B cell (primary cell): ENCODE data around the gene HEXD.

Experiments used
- EZH2 ChIP-seq: IDR thresholded peaks from 2 replicates; pipeline ENCODE4 v1.6.1; 2012; ENCODE audit warnings: borderline replicate concordance, low read depth, mild to moderate bottlenecking, moderate library complexity, low read length; ENCODE audit not compliant: insufficient read depth, poor library complexity, severe bottlenecking
- TF ChIP-seq, protein P1 (sequence below): fragments of 200-600 bp; IDR thresholded peaks from one replicate; pipeline ENCODE4 v1.8.0; 2022; ENCODE audit warnings: antibody characterized with exemption, mild to moderate bottlenecking

DNA sequence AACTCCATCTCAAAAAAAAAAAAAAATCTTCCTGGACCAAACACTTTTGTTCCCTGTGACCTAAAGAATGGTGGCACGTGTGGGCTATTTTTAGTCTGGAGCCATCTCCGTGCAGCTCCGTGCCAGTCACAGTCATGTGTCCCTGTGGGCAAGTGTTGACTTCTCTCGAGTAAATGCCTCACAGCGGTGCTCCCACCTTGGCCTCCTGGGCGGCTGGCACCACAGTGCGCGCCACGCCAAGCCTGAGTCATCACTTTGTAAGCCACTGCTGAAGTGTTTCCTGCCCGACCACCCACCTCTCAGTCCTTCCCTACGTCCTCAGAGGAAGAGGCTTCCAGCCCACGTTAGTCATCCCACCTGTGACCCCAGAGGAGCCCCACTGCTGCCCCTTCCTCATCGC lies 10.9 kb upstream of the HEXD start:
- TF ChIP-seq, protein P1, sequence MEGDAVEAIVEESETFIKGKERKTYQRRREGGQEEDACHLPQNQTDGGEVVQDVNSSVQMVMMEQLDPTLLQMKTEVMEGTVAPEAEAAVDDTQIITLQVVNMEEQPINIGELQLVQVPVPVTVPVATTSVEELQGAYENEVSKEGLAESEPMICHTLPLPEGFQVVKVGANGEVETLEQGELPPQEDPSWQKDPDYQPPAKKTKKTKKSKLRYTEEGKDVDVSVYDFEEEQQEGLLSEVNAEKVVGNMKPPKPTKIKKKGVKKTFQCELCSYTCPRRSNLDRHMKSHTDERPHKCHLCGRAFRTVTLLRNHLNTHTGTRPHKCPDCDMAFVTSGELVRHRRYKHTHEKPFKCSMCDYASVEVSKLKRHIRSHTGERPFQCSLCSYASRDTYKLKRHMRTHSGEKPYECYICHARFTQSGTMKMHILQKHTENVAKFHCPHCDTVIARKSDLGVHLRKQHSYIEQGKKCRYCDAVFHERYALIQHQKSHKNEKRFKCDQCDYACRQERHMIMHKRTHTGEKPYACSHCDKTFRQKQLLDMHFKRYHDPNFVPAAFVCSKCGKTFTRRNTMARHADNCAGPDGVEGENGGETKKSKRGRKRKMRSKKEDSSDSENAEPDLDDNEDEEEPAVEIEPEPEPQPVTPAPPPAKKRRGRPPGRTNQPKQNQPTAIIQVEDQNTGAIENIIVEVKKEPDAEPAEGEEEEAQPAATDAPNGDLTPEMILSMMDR: no peak
- no peak for TF ChIP-seq EZH2
